ENCODE data around the gene OSBPL8.

Gene OSBPL8

GRCh38 chr12:76495556-76495955, 64.0 kb downstream of the OSBPL8 start:
- H3K27ac ChIP-seq = no peak overlapping the region
- DNase-seq = no peak
- in situ Hi-C loops (cut with HindIII; ENCODE audit: low pct_ligation_motif_present, low sequenced_read_pairs) = no loop called here
- H3K4me3 ChIP-seq (ENCODE audit: low read depth, low read length) = no peak overlapping the region
- no peaks in the 10 kb centered on the region for H3K36me3 ChIP-seq (replicated peaks)
- no peak for TF ChIP-seq CTCF (IDR thresholded peaks at IDR 0.05; ENCODE audit: low read depth, low read length, missing control alignments)
- no peaks in the 10 kb centered on the region for H3K27me3 ChIP-seq (replicated peaks)

DNA sequence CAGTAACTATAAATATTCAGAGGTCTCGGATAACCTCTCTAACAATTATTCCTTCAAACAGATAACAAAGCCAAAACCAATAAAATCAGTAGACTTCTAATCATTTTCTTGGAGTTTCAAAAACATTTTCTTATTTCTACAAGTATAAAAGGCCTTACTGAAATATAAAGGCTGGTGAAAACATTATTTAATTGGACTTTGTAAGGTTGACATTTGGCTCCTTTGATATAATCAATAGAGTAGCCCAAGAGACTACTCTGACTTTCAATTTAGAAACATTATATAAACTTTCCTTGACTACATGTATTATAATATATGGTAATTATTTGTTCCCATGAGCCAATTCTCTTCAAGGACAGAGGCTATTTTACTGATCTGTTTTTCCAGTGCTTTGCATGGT, 68.3 kb downstream of the OSBPL8 start:
- DNase-seq = no peak
- in situ Hi-C loops (cut with HindIII; ENCODE audit: low pct_ligation_motif_present, low sequenced_read_pairs) = no loop called here
- Histone ChIP-seq H3K36me3 (replicated peaks) (no peaks in the 10 kb centered on the region), H3K27ac (no peak overlapping the region), H3K4me3 (ENCODE audit: low read depth, low read length) (no peak overlapping the region), H3K27me3 (replicated peaks) (no peaks in the 10 kb centered on the region)
- TF ChIP-seq CTCF (IDR thresholded peaks at IDR 0.05; ENCODE audit: low read depth, low read length, missing control alignments) = no peak

DNA sequence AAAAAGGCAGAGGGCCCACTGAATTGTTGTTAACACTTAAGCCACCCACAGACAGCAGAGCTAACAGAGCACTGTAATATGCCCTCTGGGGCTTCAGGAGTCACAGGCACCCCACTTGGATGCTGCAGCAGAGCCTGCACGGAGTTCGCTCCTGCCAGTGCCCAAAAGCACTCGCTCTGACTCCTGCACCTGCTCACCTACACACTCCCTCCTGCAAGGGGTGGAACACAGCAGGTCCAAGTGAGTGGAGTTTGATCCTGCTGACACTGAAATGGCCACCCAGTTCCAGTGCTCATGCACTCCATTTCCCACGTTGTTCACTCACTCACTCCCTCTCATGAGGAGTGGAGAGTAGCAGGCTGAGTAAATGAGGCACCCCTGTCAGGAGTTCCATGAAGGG, 68.8 kb downstream of the OSBPL8 start:
- DNase-seq = no peak
- Histone ChIP-seq H3K36me3 (replicated peaks) (no peaks in the 10 kb centered on the region), H3K27me3 (replicated peaks) (no peaks in the 10 kb centered on the region), H3K27ac (no peak overlapping the region), H3K4me3 (ENCODE audit: low read depth, low read length) (no peak overlapping the region)
- TF ChIP-seq CTCF (IDR thresholded peaks at IDR 0.05; ENCODE audit: low read depth, low read length, missing control alignments) = no peak
- in situ Hi-C loops (cut with HindIII; ENCODE audit: low pct_ligation_motif_present, low sequenced_read_pairs) = no loop called here

GRCh38 chr12:76489737-76490136, 69.8 kb downstream of the OSBPL8 start:
- Histone ChIP-seq H3K27ac (no peak overlapping the region), H3K4me3 (ENCODE audit: low read depth, low read length) (no peak overlapping the region), H3K36me3 (replicated peaks) (no peaks in the 10 kb centered on the region), H3K27me3 (replicated peaks) (no peaks in the 10 kb centered on the region)
- no peak for TF ChIP-seq CTCF (IDR thresholded peaks at IDR 0.05; ENCODE audit: low read depth, low read length, missing control alignments)
- DNase-seq = peak; percentile 20
- in situ Hi-C loops (cut with HindIII; ENCODE audit: low pct_ligation_motif_present, low sequenced_read_pairs) = no loop called here

- H3K27me3 ChIP-seq (replicated peaks) = no peaks in the 10 kb centered on the region
- in situ Hi-C loops (cut with HindIII; ENCODE audit: low pct_ligation_motif_present, low sequenced_read_pairs) = no loop called here
- no peak overlapping the region for H3K27ac ChIP-seq
- TF ChIP-seq CTCF (IDR thresholded peaks at IDR 0.05; ENCODE audit: low read depth, low read length, missing control alignments) = no peak
- DNase-seq = no peak
- no peaks in the 10 kb centered on the region for H3K36me3 ChIP-seq (replicated peaks)
- H3K4me3 ChIP-seq (ENCODE audit: low read depth, low read length) = no peak overlapping the region
Measured at GRCh38 chr12:76486011-76486410, 73.6 kb downstream of the OSBPL8 start.

- Histone ChIP-seq H3K27me3 (replicated peaks) (no peaks in the 10 kb centered on the region), H3K4me3 (ENCODE audit: low read depth, low read length) (no peak overlapping the region), H3K27ac (no peak overlapping the region), H3K36me3 (replicated peaks) (no peaks in the 10 kb centered on the region)
- DNase-seq = no peak
- no peak for TF ChIP-seq CTCF (IDR thresholded peaks at IDR 0.05; ENCODE audit: low read depth, low read length, missing control alignments)
- in situ Hi-C loops (cut with HindIII; ENCODE audit: low pct_ligation_motif_present, low sequenced_read_pairs) = no loop called here
Measured at GRCh38 chr12:76480796-76481195, 78.8 kb downstream of the OSBPL8 start.

Measured in brain microvascular endothelial cell (primary cell).